Posterior cingulate gyrus (tissue), 11 donors: Measurements from ENCODE around the gene VPS54.

ENCODE experiments used
- DNase-seq, 10 donors: peaks; one replicate each; pipeline versions ENCODE4 v3.0.0 to v3.0.0-alpha.2; 2020 to 2021; ENCODE audit warnings: mixed read lengths in 3 of 10
- intact Hi-C: fragments of 100-400 bp; cut with DNase I; formaldehyde crosslinking; loops from one replicate; pipeline ENCODE4 v1.15.1; 2023

Gene VPS54

GRCh38 chr2:63876311-63876710, 142.9 kb downstream of the VPS54 start:
- DNase-seq: no peak
- intact Hi-C loops: no loop called here

GRCh38 chr2:63875559-63876245, 143.5 kb downstream of the VPS54 start:
- intact Hi-C loops: no loop called here
- DNase-seq: no peak

GRCh38 chr2:63875131-63875527, 144.1 kb downstream of the VPS54 start:
- no peak for DNase-seq
- intact Hi-C loops: no loop called here

- intact Hi-C loops: no loop called here
- DNase-seq: no peak
Measured at GRCh38 chr2:63874204-63875130, 144.8 kb downstream of the VPS54 start.

GRCh38 chr2:63872571-63873328, 146.5 kb downstream of the VPS54 start:
- DNase-seq: no peak
- intact Hi-C loops: no loop called here

- intact Hi-C loops: no loop called here
- DNase-seq: no peak
Measured at GRCh38 chr2:63871864-63872263, 147.4 kb downstream of the VPS54 start.

- intact Hi-C loops: no loop called here
- DNase-seq: no peak
Measured at GRCh38 chr2:63870679-63871078, 148.5 kb downstream of the VPS54 start.

GRCh38 chr2:63866009-63866709, 153.1 kb downstream of the VPS54 start:
- intact Hi-C loops: no loop called here
- no peak for DNase-seq

GRCh38 chr2:63865159-63865799, 153.9 kb downstream of the VPS54 start:
- intact Hi-C loops: no loop called here
- no peak for DNase-seq

GRCh38 chr2:63863707-63864106, 155.5 kb downstream of the VPS54 start:
- DNase-seq: no peak
- intact Hi-C loops: no loop called here

- DNase-seq: no peak
- intact Hi-C loops: no loop called here
Measured at GRCh38 chr2:63862806-63863205, 156.4 kb downstream of the VPS54 start.

GRCh38 chr2:63861220-63861822, 157.9 kb downstream of the VPS54 start:
- DNase-seq: peak in 4 of 10 donors; percentile 39 to 85 (median 46)
- intact Hi-C loops: loop anchor here (1.0 kb wide), 1 partner anchor 162 kb away; no protein-coding TSS in a partner anchor

- no peak for DNase-seq
- intact Hi-C loops: no loop called here
Measured at GRCh38 chr2:63858291-63858690, 160.9 kb downstream of the VPS54 start.

- intact Hi-C loops: no loop called here
- no peak for DNase-seq
Measured at GRCh38 chr2:63856303-63856603, 163.0 kb downstream of the VPS54 start.

GRCh38 chr2:63855418-63856302, 163.6 kb downstream of the VPS54 start:
- intact Hi-C loops: no loop called here
- DNase-seq: no peak

GRCh38 chr2:63853527-63854310, 165.5 kb downstream of the VPS54 start:
- no peak for DNase-seq
- intact Hi-C loops: no loop called here

GRCh38 chr2:63851691-63852311, 167.4 kb downstream of the VPS54 start:
- DNase-seq: no peak

More at GRCh38 chr2:63851691-63852311, 167.4 kb downstream of the VPS54 start:
- intact Hi-C loops: no loop called here
